ENCODE measurements around the gene CHCHD3. TPM values are rescaled to one million over a fixed set of nuclear protein-coding genes. Genes with fewer than 3 reads are reported as not detected.

The CHCHD3 gene
- total and polyA plus RNA-seq, 2 of the 4 experiments (the other 2 are of a cell fraction): 56.9 to 141 TPM

- ATAC-seq (ENCODE audit: low read depth) (no peak), DNase-seq (no peak)
- Histone ChIP-seq H3K4me3 (ENCODE audit: insufficient read depth, low read depth, low read length) (no peak overlapping the region), H2BK5ac (ENCODE audit: low read depth, low read length, poor library complexity, severe bottlenecking) (no peak overlapping the region), H4K5ac (ENCODE audit: low read depth, low read length) (no peak overlapping the region), H3K18ac (ENCODE audit: low read depth, low read length) (no peak overlapping the region), H4K91ac (ENCODE audit: insufficient read depth, low read depth, low read length) (no peak overlapping the region), H4K8ac (ENCODE audit: low read depth in 2 of 2, low read length in 2 of 2) (no peak overlapping the region), H3K9me3 (ENCODE audit: control insufficient read depth, insufficient read depth, low read length) (no peaks in the 10 kb centered on the region), H3K23ac (ENCODE audit: low read depth, low read length) (no peak overlapping the region), H3K4me1 (ENCODE audit: control insufficient read depth, insufficient read depth, low read length) (peaks cover 9% of the 10 kb centered on the region; the same call in 1 of the 2 replicates), H3K27ac (ENCODE audit: insufficient read depth, low read length) (no peak overlapping the region), H3K79me1 (ENCODE audit: low read depth in 1 of 2, low read length in 2 of 2) (peaks cover 42 to 47% of the 10 kb centered on the region in 2 experiments), H2AK5ac (ENCODE audit: low read depth, low read length) (no peak overlapping the region), H3K9ac (ENCODE audit: low read depth, low read length) (no peak overlapping the region), H3K9me1 (ENCODE audit: insufficient read depth, low read length) (peaks cover 4% of the 10 kb centered on the region; the same call in 1 of the 2 replicates), H2AFZ (replicated peaks; ENCODE audit: low read length, poor library complexity) (no peak overlapping the region), H3K27me3 (ENCODE audit: control insufficient read depth, insufficient read depth, low read length) (no peaks in the 10 kb centered on the region), H2AK9ac (replicated peaks; ENCODE audit: low read depth, low read length, poor library complexity) (no peak overlapping the region), H2BK15ac (ENCODE audit: low read depth, low read length) (no peak overlapping the region), H4K20me1 (ENCODE audit: insufficient read depth, low read length) (peaks cover 8% of the 10 kb centered on the region; the same call in 1 of the 2 replicates), H2BK20ac (ENCODE audit: low read depth, low read length) (no peak overlapping the region), H3K56ac (ENCODE audit: extremely low read depth, insufficient read depth, low read length) (no peak overlapping the region), H3K4ac (ENCODE audit: low read depth, low read length) (no peak overlapping the region), H2BK120ac (ENCODE audit: low read depth, low read length) (no peak overlapping the region), H3K14ac (replicated peaks; ENCODE audit: low read depth, low read length) (no peak overlapping the region), H3K36me3 (ENCODE audit: control insufficient read depth, insufficient read depth, low read length) (0 out of 2 replicates have a peak, but pooled peaks cover under 1% of the 10 kb centered on the region), H3K4me2 (ENCODE audit: low read depth, low read length) (no peak overlapping the region)
- ChIA-PET CTCF (no interaction called here), POLR2A (ENCODE audit: unreplicated experiment) (no interaction called here)
- no TSS peak for BruUV-seq (replicated peaks)
- no peak for TF ChIP-seq RAD21 (IDR thresholded peaks at IDR 0.05; ENCODE audit: low read length)
- no peak for TF ChIP-seq RCOR1 (IDR thresholded peaks at IDR 0.05; ENCODE audit: insufficient replicate concordance, low read length)
- no peak for TF ChIP-seq CHD1 (IDR thresholded peaks at IDR 0.05; ENCODE audit: low read depth, low read length)
- TF ChIP-seq MAFK (IDR thresholded peaks at IDR 0.05; ENCODE audit: low read depth, low read length): no peak
- TF ChIP-seq NFE2L2 (IDR thresholded peaks at IDR 0.05; ENCODE audit: low read depth, low read length): no peak
- no peak for TF ChIP-seq USF2 (IDR thresholded peaks at IDR 0.05; ENCODE audit: low read depth, low read length)
- no peak for TF ChIP-seq CEBPB (IDR thresholded peaks at IDR 0.05; ENCODE audit: low read depth, low read length)
- WGBS, 2 experiments (ENCODE audit: extremely low coverage in 2 of 2, insufficient read length in 1 of 2): no CpG with 5 or more reads among the region's 2 CpGs
- dilution Hi-C loops (cut with HindIII; ENCODE audit: low sequenced_read_pairs, unreplicated experiment): no loop called here
- intact Hi-C loops (cut with micrococcal nuclease): no loop called here
- in situ Hi-C loops (cut with MboI; ENCODE audit: low sequenced_read_pairs): no loop called here
Measured at GRCh38 chr7:133047321-133047720, 34.6 kb downstream of the CHCHD3 start.
